Measurements from ENCODE around the gene TLK2.
"Not testable (repeated sequence)": the region's sequence is repeated elsewhere in the genome, so short reads cannot be mapped to it uniquely, and the experiment has no call there.

The TLK2 gene

DNA sequence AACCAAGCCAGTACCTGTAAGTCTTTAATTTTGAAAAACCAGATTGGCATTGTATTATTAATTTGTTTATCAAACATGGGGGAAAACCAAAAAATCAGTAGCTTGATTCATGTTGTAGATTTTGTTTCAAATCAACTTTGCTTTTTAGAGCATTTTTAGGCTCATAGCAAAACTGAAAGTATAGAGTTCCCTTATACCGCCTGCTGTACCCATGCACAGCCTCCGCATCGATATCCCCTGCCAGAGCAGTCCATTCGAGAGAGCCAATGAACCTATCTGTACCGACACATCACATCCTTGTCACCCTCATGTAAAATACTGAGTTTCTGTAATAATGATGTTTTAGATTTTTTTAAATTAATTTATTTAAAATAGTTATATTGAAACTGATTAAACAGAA, 132.7 kb downstream of the TLK2 start:
- DNase-seq: no peak

DNA sequence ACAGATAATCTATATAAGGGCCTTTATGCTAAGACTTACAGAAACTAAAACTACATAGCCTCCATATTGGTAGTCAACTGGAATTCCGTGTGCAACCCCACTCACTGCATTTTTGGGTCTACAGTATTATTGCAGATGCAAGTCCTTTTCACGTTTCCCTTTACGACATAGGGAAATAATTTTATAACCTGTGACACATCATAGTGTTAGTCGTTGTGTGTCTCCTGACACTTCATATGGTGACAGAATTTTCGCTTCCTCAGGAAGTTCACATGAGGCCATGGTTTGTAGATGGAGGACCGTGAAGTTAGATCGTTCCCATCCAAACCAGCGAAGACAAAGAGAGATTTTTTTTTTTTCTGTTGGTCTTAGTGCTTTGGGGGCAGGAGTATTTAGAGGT, 133.1 kb downstream of the TLK2 start:
- DNase-seq: no peak

DNA sequence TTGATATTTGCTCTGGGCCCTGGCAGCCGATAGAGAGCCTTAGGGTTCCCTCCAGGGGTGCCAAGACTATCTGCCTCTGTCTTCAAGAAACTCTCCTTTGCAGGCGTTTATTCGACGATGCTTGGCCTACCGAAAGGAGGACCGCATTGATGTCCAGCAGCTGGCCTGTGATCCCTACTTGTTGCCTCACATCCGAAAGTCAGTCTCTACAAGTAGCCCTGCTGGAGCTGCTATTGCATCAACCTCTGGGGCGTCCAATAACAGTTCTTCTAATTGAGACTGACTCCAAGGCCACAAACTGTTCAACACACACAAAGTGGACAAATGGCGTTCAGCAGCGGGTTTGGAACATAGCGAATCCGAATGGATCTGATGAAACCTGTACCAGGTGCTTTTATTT, 133.7 kb downstream of the TLK2 start:
- not testable (repeated sequence) for DNase-seq

DNA sequence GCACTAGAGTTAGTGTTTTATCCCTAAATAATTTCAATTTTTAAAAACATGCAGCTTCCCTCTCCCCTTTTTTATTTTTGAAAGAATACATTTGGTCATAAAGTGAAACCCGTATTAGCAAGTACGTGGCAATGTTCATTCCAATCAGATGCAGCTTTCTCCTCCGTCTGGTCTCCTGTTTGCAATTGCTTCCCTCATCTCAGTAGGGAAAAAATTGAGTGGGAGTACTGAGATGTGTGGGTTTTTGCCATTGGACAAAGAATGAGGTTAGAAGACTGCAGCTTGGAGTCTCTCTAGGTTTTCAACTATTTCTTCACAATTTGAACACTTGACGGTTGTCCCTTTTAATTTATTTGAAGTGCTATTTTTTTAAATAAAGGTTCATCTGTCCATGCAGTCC, 134.5 kb downstream of the TLK2 start:
- not testable (repeated sequence) for DNase-seq

DNA sequence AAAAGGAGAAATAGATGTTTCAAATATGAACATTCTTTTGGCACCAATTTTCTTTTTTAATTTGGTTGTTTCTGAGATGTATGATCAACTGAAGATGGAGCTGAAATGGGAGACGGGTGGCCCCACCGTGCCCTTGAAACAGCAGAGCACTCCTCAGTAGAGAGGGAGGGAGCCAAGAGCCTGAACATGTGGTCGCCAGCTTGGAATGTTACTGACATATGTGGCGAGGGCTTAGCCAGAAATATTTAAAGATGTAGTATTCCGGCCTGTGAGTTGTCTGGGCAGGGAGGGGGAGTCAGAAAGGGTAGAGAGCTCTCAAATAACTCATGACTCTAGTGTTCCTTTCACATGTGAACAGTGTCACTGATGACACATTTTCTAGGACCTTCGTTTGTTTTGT, 135.5 kb downstream of the TLK2 start:
- DNase-seq: no peak

DNA sequence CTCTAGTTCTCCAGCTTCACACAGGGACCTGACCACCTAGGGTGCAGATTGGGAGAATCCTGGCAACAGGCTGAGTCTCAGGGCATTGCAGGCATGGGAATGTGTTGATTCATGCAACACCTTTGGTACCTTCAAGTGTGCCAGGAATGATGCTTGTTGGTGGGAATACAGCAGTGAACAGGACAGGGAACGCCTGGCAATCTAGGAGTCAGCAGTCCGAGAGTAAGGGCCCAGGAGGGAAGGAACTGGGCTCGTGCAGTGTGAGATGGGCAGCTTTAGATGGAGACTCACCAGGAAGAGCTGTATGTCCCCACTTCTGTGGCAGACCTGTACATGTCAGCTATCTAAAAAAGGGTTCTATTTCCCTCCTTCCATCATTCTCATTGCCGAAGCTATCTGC, 136.9 kb downstream of the TLK2 start:
- no peak for DNase-seq

DNA sequence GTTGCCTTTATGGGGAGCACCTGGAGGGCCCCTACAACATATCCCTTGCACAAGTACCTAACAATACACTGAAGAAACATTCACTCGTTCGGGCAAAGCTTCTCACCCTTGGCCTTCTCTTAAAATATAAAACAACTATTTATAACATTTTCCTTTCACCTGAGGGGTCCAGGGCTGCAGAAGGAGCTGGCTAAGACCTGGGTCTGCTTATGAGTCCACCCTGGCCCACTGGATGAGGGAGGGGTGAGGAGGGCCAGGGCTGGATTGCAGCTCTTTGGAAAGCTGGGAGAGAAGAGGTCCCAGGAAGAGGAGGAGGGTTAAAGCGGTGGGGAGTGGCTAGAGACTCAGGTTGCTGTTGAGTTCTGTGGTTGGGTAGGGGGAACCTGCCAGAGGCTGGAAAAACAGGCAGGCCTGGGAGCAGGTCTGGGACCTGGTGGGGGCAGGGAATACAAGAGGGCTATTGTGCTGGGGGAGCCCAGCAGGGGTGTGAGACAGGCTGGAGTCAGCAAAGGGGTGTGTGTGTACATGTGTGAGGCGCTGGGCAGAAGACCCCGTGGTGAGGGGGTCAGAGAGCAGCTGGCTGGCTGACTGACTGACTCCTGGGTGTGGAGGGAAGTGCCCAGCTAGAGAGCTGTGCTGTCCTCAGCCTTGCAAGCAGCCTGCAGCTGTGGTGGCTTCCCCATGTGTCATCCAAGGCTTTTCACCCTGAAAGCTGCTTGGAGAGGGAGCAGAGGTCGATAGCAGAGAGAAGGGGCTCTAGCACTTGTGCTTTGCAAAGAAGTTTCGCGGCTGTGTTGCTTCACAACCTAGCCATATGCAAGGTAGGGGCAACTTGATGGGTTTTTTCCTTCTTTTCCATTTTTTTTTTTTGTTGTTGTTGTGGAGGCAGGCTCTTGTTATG, 138.6 kb downstream of the TLK2 start:
- no peak for DNase-seq

DNA sequence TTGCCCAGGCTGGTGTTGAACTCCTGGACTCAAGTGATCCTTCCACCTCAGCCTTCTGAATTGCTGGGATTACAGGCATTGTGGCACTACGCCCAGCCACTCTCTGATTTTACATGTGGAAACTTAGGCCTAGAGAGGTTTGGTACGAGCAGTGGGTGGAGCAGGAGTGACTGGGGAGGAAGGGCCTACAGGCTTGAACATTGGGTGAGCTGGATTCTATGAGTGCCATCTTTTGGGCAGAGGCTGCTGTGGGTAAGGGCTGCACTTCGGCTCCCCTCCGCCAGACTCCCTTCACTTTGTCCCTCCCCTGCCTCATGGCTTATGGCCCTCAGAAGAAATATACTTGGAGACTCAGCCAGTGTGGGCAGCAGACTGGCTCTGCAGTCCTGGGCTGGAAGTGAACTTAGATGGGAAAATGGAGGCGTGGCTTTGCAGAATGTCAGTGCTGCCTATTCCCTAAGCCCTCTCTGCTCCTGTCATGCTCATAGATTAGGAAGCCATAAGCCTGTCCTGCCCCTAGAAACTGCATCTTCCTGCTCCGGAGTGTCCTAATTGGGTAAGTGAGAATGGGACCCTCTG, 139.4 kb downstream of the TLK2 start:
- DNase-seq: no peak

DNA sequence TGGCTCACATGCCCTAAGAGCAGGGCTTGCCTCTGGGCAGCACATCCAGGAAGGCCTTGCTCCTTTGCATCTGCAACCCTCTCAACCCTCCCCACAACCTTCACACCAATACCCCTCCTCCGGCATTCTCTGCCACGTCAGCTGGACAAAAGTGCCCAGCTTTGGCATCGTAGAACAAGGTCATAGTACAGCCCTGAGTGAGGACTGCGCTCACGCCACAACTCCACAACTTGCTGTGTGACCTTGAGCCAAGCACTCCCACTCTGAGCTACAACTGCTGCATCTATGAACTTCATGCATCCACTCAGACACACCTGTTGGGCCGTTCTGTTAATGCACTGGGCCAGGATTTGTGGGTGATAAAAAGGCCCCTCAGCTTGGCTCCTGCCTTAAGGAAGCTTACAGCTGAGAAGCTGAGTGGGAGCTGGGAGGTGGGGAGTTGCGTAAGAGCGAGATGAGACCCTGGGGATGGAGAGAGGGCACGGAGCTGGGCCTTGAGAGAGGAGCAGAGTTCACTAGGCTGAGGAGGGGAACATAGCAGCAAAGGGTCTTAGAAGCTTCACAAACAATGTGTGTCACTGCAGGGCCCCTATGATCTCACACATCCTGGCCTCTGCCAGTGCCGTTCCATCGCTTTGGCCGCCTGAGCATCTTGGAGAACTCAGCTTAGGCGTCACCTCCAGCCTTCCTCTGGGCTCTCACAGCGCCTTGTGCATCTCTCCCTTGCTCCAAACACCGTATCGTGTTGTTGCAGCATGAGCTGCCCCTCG, 140.2 kb downstream of the TLK2 start:
- no peak for DNase-seq

DNA sequence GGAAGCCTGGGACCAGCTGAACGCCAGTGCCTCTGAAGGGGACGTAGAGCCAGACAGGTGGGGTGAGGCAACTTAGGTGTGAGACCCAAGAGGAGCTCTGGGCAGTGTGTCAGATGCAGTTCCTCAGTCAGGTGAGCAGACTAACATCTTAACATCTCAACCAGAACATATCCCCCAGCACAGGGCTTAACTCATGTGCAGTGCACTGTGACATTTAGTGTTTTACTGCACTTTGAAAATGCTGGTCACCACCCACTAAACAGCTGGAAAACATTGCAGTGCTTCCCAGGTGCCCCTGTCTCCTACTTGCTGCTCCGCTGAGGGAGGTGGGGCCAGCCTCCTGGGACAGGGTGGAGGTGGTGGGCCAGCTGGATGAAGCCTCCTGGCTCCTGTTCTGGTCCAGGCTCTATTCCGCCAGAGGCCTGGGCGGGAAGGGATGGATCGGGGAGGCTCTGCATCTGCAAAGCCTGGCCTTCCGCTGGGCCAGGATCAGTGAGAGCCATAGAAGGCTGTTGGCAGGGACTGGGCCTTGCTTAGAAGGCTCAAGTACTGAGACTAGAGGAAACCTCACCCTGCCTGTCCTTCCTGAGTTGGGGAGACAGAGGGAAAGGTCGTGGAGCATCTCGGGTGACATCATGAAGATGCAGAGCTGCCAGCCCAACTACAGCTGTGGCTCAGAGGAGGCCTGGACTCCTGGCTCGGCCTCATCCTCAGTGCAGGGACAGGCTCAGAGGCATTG, 141.0 kb downstream of the TLK2 start:
- DNase-seq: no peak

DNA sequence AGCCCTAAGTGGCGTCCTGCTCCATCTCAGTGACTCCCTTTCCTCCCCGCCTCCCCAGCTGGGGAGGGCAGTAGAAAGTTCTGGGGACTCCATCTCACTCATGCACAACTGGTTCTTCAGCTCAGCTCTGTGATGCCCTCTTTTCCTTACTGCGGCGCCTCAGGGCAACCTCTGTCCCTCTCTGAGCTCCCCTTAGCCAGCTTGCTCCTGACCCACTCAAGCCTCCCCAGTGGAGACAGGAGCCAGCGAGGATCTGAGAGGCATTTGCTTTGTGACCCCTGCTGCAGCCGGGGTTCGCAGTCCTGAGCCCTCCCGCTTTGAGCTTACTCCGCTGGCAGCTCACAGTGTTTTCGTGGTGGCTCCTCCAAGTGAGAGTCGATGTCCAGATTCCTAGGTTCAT, 142.6 kb downstream of the TLK2 start:
- DNase-seq: no peak

DNA sequence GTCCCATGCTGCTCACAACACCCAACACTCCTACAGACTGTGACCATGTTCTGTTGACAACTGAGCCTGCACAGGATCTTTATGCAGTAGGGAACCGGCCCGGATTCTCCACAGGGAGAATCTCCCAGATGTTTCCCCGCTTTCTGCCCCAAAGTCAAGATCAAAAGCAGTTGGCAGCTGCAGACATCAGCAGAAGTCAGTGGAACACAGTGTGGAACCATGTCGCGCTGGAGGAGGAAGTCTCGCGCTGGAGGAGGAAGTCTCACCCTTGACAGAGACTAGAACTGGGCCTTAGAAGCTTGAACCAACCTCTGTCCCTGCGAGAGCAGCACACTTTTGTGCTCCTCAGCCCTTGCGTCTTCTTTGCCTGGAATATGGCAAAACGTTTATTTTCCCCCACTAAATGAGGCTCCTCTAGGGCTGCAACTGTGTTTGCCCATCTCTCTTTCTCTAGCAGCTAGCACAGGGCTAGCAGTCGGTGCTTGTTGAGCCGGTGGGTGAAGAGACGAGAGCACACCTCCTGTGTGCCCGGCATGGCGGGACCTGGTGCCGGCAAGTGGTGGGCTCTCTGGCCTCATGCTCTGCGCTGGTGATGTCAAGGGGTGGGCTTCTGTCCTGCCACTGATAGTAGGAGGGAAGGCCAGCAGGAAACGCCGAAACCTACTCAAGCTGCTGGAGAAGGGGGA, 146.7 kb downstream of the TLK2 start:
- no peak for DNase-seq

DNA sequence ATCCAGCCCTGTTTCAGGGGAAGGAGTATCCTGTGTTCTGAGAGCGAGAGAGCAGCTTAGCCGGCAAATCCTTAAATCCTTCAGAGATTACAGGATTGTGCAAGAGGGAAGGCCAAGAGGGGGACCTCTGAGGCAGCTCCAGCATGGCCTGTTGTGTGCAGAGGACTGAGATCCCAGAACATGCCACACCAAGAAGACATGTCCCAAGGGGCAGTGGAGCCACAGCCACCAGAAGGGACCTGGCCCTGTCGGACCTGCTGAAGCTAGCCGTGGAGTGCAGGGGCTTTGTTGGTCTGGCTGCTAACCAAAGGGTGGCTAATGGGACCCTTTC, 147.2 kb downstream of the TLK2 start:
- no peak for DNase-seq

DNA sequence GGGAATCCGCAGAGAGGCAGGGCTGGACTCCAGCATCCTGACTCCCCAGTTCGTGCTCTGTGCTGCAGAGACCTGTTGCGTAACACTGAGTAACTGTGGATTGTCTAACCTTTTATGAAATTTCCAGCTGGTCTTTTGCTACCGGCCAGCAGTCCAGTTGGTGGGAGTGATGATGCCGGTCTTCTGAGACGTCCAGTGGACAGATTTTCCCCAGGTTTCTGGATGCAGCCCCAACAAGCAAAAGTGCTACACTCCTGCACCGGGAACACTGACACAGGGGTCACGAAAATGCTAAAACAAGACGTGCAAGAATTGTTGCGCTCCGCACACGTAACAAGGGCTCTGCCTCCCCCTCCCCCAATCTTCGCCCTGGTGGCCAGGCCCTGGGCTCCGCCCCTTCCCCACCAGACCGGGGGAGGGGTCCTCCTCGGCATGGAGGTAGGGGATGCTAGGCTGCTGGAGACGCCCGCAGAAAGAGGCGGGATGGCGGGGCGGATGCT, 148.1 kb downstream of the TLK2 start:
- no peak for DNase-seq

DNA sequence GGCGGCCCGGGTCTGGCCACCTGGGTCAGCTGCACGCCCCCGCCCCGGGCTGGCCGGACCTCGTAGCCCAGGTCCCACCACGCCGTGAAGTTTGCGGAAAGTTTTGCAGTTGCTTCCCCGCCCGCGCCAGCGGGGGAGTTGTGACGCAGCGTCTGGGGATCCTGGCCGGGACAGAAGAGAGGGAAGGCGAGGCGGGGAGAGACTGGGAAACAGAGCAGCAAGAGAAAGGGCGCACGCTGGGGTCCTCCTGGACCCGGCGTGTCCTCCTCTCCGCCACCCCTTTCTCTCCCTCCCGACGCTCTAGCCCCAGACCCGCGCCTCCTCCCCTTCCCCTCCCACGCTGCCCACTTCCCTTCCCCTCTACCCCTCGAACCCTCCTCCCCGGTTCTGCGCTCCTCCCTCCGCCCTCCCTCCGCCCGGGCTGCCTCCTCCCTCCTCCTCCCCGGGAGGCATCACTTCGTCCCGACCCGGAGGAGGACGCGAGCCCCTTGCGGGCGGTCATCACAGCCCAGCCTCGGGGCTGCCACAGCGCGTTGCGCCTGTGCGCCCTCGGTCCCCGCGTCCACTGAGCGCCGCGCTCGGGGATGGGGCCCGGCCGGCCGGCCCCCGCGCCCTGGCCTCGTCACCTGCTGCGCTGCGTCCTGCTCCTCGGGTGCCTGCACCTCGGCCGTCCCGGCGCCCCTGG, 148.7 kb downstream of the TLK2 start, which contains the start of gene MRC2:
TSS of gene MRC2 (plus strand) at position 452 of the 685 bp plus-strand sequence. CDS start at position 585, 133 bp downstream.
- DNase-seq: no peak

DNA sequence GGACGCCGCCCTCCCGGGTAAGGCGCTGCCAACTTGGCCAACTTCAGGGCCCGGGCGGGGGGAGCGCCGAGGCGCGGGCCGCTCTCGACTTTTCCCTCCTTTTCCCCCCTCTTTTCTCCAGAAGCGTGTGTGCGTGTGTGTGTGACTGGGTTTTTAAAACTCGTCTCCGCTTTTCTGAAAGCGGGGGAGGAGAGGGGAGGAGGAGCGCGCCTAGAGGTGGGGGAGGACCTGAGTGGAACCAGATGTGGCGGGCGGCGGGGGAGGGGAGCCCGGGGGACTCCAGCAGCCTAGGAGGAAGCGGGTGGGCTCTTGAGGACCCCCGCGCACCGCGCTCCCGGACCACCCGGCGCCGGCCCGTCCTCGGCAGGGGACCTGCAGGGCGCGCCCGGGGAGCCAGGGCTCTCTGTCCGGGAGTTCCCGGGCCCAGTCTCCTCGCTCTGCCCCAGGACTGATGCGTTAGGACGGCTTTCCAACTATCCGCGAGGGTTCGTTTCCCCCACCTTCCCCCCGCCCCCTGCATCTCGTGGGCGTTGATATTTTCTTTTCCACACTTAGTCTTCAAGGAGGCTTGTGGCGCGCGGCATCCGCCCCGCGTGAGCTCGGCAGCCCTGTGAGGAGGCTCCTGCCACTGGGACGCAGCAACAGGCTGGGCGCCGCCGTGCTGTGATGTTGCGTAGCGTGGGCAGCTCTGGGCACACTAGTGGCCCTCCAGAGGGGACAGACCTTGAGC, 149.4 kb downstream of the TLK2 start:
- no peak for DNase-seq

DNA sequence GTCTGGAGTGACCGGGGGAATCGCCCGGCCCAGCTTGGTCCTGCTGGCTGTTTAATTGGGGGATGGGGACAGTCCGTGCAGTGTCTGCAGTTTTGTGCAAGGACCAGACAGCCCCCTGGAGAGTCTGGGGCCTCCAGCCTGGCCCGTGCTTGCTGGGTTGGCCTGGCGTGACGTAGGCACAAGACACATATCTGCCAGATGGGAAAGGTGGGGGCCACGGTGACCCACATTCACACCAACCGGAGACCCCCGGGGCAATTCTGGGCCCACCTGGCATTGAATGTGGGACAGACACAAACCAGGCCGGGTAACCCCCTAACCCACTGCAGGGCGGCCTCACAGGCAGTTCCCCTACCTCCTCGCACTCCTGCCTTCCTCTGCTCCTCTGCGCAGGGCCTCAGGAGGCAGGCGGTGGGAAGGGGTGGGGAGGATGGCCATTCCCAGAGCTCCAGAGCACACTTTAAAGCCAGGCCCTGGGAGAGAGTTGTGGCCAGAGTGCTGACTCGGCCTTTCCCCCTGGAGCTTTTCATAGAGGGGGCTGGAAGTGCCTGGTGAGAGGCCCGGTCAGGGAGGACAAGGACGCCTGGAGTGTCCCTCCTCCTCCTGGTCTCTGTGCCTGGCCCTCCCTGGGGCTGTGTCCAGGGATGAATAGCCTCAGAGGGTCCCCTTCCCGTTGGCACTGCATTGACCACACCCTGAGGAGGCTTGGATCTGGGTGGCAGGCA, 150.4 kb downstream of the TLK2 start:
- DNase-seq: no peak

DNA sequence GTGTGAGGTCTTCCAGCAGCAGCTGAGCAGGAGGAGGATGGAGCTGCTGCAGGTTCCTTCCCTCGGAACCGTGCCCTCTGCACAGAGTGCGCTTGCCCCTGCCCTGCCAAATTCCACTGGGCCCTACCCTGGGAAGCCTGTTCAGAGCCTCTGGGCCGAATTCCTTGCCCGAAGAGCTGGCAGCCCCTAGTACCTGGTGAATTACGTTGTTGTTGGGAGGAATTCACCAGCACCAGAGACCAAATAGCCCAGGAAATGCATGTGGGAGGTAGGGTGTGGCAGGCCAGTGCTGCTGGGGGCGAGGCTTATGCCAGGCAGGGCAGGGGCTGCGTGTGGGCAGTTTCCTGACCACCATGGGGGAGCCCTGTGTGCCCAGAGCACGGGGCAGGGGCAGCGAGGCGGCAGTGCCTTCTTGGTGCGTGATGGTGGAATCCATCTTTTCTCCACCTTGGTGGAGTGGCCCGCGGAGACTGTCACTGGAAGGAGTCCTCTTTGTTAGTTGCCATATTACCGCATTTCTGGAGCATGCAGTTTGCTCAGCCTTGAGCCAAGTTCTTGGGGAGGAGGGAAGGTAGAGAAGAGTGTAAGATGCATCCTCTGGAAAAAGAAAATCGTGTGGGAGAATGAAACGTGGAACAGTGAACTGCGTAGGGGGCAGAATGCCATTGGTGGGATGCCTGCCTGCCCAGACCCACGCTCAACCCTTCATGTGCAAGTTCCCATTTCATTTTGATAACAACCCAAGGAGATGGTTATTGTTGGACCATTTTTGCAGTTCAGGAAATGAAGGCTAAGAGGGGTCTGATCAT, 151.1 kb downstream of the TLK2 start:
- no peak for DNase-seq

DNA sequence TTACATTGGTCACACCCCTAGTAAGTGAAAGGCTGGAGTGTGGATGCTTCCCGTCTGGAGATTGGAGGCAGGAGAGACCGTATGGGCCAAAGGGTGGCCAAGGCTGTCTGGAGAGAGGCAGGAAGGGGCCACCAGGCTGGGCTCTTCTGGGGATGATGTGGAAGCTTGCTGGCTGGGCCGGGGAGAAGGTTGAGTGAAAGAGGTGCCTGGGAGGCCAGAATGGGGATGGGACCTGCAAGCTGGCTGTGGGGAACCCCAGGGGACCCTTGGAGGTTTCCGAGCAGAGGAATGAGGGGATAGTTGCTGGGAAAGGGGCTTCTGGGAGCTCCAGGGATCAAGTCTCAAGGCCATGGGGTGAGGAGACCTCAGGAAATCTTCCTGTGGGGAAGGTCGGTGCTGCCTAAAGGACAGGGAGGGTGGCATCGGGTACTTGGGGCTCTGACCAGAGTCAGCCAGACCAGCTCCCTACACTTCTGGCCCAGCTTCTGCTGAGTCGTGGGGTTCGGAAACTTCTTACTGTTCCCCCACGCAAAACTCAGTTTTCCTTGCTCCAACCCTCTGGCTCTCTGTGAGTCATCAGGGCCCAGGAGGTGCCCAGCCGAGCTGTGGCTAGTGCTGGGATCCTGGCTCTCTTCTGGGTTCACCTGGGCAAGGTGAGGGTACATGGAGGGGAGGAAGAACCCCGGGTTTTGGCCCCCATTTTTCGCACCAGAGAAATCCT, 151.9 kb downstream of the TLK2 start:
- no peak for DNase-seq
